ENCODE results near the gene DGCR2. TPM values are rescaled to one million over a fixed set of nuclear protein-coding genes. Genes with fewer than 3 reads are reported as not detected.
"Not testable (repeated sequence)": the region's sequence is repeated elsewhere in the genome, so short reads cannot be mapped to it uniquely, and the experiment has no call there.

The DGCR2 gene
- total RNA-seq, 4 donors from 2014 or later, result 44.1 to 76.5 (median 56.3) TPM

DNA sequence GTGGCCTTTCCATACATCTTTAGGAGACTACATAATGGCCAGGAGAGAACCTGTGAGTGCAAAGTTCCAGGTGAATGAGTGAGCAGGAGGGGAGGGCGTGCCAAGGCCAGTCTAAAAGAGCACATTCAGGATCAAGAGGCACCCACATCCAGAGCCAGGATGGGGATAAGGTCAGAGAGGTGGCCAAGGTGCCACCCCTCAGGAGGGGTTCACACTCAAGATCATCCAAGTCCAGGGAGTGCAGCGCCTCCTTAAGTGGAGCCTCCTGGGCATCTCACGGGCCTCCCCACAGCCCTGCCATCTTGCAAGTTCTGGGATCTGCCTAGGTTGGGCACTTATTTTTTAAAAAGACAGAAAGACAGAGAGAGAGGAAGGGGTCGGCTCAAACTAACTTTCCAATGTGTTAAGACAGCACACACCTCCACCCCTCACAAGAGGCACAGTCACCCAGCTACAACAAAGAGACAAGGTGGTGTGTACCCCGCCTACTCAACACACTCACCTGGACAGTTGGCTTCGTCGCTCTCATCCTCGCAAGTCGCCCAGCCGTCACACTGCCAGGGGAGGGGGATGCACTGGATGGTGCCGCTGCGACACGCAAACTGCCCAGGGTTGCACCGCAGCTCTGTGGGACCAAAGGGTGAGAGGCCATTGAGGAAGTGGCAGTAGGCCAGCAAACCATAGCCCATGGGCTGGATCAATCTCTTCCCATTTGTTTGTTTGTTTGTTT, 33.2 kb downstream of the DGCR2 start:
- 96 to 100% methylated on average over 1 to 9 of the region's 14 CpGs for WGBS, 2 donors (ENCODE audit: low coverage in 1 of 2)
- no peak overlapping the region for H3K27ac ChIP-seq
- H3K36me3 ChIP-seq, result peaks cover 0 to 34% of the 10 kb centered on the region in 2 donors
- no peaks in the 10 kb centered on the region for H3K27me3 ChIP-seq
- ATAC-seq, result no peak
- H3K9me3 ChIP-seq, result no peaks in the 10 kb centered on the region
- TF ChIP-seq EP300 (IDR thresholded peaks at IDR 0.05) (no peak), POLR2A (IDR thresholded peaks at IDR 0.05) (no peak), POLR2AphosphoS5 (IDR thresholded peaks at IDR 0.05) (no peak)
- TF ChIP-seq, protein P1, sequence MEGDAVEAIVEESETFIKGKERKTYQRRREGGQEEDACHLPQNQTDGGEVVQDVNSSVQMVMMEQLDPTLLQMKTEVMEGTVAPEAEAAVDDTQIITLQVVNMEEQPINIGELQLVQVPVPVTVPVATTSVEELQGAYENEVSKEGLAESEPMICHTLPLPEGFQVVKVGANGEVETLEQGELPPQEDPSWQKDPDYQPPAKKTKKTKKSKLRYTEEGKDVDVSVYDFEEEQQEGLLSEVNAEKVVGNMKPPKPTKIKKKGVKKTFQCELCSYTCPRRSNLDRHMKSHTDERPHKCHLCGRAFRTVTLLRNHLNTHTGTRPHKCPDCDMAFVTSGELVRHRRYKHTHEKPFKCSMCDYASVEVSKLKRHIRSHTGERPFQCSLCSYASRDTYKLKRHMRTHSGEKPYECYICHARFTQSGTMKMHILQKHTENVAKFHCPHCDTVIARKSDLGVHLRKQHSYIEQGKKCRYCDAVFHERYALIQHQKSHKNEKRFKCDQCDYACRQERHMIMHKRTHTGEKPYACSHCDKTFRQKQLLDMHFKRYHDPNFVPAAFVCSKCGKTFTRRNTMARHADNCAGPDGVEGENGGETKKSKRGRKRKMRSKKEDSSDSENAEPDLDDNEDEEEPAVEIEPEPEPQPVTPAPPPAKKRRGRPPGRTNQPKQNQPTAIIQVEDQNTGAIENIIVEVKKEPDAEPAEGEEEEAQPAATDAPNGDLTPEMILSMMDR (IDR thresholded peaks at IDR 0.05), result no peak
- no peak overlapping the region for H3K4me3 ChIP-seq
- peaks cover 0 to 15% (median 3%) of the 10 kb centered on the region in 3 donors for H3K4me1 ChIP-seq

DNA sequence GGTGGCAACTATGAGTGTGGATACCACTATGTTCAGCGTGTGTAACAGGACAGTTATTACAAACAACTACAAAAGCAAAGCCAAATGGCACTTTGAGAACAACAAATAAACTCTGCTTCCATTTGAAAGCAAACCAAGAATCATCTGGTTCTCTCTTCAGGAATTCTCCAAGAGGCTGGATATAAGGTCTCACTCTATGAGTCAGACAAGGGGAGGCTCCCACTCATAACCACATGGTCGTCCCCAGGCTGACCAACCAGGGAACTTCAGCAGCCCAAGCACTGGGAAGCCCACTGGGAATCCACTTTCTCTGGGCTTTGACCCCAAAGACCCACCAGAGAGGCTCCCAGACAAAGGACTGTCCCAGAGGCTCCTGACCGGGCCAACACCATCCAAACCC, 35.3 kb downstream of the DGCR2 start:
- no peak overlapping the region for H3K4me3 ChIP-seq
- ATAC-seq, result no peak
- H3K36me3 ChIP-seq, result peaks cover 0 to 32% of the 10 kb centered on the region in 2 donors
- H3K4me1 ChIP-seq, result peaks cover 0 to 15% (median 3%) of the 10 kb centered on the region in 3 donors
- no peaks in the 10 kb centered on the region for H3K27me3 ChIP-seq
- WGBS, 2 donors (ENCODE audit: low coverage in 1 of 2), result 67 to 100% methylated on average over 1 to 2 of the region's 3 CpGs
- no peaks in the 10 kb centered on the region for H3K9me3 ChIP-seq
- H3K27ac ChIP-seq, result no peak overlapping the region
- TF ChIP-seq, protein P1 (IDR thresholded peaks at IDR 0.05), result no peak
- TF ChIP-seq EP300 (IDR thresholded peaks at IDR 0.05) (no peak), POLR2A (IDR thresholded peaks at IDR 0.05) (no peak), POLR2AphosphoS5 (IDR thresholded peaks at IDR 0.05) (no peak)

DNA sequence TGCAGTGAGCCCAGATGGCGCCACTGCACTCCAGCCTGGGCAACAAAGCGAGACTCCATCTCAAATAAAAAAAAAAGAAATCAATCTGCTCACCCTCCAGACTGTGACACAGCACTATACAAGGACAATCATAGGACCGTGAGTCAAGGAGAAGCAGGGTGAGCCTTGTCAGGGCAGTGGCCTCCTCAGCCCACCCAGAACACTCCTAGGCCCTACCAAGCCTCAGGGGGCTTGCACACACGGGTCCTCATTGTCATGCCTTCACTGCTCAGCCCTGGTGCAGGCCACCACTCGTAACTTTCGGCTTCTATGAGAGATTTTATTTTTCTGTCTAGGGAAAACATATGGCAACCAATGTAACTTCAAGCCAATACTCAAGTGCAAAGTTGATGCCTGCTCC, 35.8 kb downstream of the DGCR2 start:
- no peaks in the 10 kb centered on the region for H3K27me3 ChIP-seq
- peaks cover 0 to 33% of the 10 kb centered on the region in 2 donors for H3K36me3 ChIP-seq
- WGBS, 2 donors (ENCODE audit: low coverage in 1 of 2), result 100% methylated on average over 1 to 3 of the region's 6 CpGs
- H3K4me3 ChIP-seq, result no peak overlapping the region
- no peak for ATAC-seq
- H3K9me3 ChIP-seq, result no peaks in the 10 kb centered on the region
- H3K27ac ChIP-seq, result no peak overlapping the region
- TF ChIP-seq POLR2A (IDR thresholded peaks at IDR 0.05) (no peak), POLR2AphosphoS5 (IDR thresholded peaks at IDR 0.05) (no peak), EP300 (IDR thresholded peaks at IDR 0.05) (no peak)
- TF ChIP-seq, protein P1 (IDR thresholded peaks at IDR 0.05), result no peak
- H3K4me1 ChIP-seq, result peaks cover 0 to 15% (median 3%) of the 10 kb centered on the region in 3 donors

DNA sequence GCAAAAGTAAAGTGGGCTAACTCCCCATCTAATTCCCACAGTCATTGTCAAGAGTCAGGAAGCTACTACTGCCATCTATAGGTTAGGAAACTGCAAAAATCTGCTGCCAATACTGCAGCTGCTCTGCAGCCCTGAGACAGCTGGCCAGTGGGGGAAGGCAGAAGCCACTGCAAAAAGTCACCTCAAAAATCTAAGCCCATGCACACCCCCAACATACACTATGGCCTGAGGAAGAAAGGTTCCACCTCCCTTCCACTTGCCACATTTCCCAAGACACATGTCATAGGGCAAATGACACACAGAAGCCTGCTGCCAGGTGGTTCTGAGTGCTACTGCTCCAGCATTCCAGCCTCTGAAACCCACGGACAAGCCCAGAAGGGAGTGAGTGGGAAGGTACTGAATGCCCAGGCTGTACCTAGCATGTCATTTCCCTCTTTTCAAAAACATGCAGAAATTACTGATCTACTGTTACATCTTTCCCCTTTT, 36.9 kb downstream of the DGCR2 start:
- H3K4me1 ChIP-seq, result peaks cover 0 to 15% (median 3%) of the 10 kb centered on the region in 3 donors
- H3K4me3 ChIP-seq, result no peak overlapping the region
- WGBS, 2 donors (ENCODE audit: low coverage in 1 of 2), result 33 to 43% methylated on average over 1 of the region's 1 CpG
- no peak for ATAC-seq
- no peaks in the 10 kb centered on the region for H3K9me3 ChIP-seq
- TF ChIP-seq EP300 (IDR thresholded peaks at IDR 0.05), result no peak
- TF ChIP-seq, protein P1 (IDR thresholded peaks at IDR 0.05), result no peak
- no peak for TF ChIP-seq POLR2AphosphoS5 (IDR thresholded peaks at IDR 0.05)
- no peak for TF ChIP-seq POLR2A (IDR thresholded peaks at IDR 0.05)
- no peak overlapping the region for H3K27ac ChIP-seq
- H3K27me3 ChIP-seq, result no peaks in the 10 kb centered on the region
- peaks cover 0 to 44% of the 10 kb centered on the region in 2 donors for H3K36me3 ChIP-seq

DNA sequence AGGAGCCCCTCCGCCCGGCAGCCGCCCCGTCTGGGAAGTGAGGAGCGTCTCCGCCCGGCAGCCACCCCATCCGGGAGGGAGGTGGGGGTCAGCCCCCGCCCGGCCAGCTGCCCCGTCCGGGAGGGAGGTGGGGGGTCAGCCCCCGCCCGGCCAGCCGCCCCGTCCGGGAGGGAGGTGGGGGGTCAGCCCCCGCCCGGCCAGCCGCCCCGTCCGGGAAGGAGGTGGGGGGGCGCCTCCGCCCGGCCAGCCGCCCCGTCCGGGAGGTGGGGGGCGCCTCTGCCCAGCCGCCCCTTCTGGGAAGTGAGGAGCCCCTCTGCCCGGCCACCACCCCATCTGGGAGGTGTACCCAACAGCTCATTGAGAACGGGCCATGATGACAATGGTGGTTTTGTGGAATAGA, 37.6 kb downstream of the DGCR2 start:
- not testable (repeated sequence) for H3K27ac ChIP-seq, ATAC-seq, H3K4me3 ChIP-seq, H3K27me3 ChIP-seq, H3K9me3 ChIP-seq
- H3K4me1 ChIP-seq, result peaks cover 0 to 15% (median 3%) of the 10 kb centered on the region in 3 donors
- no CpG with 5 or more reads among the region's 32 CpGs for WGBS, 2 donors (ENCODE audit: low coverage in 1 of 2)
- H3K36me3 ChIP-seq, result peaks cover 0 to 51% of the 10 kb centered on the region in 2 donors

DNA sequence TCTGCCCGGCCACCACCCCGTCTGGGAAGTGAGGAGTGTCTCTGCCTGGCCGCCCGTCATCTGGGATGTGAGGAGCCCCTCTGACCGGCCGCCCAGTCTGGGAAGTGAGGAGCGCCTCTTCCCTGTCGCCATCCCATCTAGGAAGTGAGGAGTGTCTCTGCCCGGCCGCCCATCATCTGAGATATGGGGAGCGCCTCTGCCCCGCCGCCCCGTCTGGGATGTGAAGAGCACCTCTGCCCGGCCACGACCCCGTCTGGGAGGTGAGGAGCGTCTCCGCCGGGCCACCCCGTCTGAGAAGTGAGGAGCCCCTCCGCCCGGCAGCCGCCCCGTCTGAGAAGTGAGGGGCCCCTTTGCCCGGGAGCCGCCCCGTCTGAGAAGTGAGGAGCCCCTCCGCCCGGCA, 38.1 kb downstream of the DGCR2 start:
- not testable (repeated sequence) for ATAC-seq, H3K27ac ChIP-seq, H3K27me3 ChIP-seq, H3K4me3 ChIP-seq, H3K9me3 ChIP-seq
- peaks cover 0 to 15% (median 3%) of the 10 kb centered on the region in 3 donors for H3K4me1 ChIP-seq
- H3K36me3 ChIP-seq, result peaks cover 0 to 52% of the 10 kb centered on the region in 2 donors
- WGBS, 2 donors (ENCODE audit: low coverage in 1 of 2), result no CpG with 5 or more reads among the region's 30 CpGs
